Stimulated activated naive CD4-positive, alpha-beta T cell (primary cell): ENCODE data around the gene PHF8.

Experiments used
- DNase-seq, 6 experiments: peaks; one replicate each; lab custom pipeline; 2025; lab: John Stamatoyannopoulos, UW

PHF8 gene

DNA sequence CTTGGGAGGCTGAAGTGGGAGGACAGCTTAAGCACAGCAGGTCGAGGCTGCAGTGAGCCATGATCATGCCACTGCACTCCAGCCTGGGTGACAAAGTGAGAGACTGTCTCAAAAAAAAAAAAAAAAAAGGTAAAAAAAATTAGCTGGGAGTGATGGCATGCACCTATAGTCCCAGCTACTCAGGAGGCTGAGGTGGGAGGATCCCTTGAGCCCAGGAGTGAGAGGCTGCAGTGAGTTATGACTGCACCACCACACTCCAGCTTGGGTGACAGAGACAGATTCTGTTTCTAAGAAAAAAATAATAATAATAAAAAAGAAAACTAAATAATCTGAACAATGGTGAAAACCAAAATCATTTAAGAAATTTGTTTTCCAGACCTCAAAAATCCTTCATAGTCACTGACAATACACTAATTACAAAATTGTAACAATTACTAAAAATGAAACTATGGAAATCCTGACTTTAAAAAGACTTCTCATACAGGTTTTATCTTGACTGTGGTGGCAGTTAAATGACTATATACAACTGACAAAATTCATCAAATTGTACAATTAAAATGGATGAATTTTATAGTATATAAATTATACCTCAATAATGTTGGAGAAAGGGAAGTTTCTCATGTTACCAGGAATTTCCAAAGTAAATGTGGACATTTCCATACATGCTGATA lies 31.3 kb downstream of the PHF8 start:
- DNase-seq = no peak

GRCh38 chrX:54007682-54008081 lies 36.6 kb downstream of the PHF8 start:
- no peak for DNase-seq

DNA sequence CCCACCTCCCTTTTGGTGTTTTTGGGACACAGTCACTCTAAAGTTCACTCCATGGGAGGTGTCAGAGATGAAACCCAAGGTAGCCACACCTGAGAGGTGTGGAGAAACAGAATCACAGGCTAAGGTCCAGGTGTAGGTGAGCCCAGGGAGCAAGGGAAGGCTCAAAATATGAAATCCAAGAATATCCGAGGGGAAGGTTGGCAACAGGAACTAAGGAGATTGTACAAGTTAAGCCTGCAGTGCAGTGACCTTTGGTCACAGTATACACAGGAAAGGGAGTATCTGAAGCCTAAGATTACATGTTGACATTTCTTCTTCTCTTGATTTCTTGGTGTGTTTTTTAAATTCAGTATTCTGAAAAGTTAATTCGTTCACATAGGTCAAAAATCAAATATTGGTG lies 46.5 kb downstream of the PHF8 start:
- DNase-seq = no peak

DNA sequence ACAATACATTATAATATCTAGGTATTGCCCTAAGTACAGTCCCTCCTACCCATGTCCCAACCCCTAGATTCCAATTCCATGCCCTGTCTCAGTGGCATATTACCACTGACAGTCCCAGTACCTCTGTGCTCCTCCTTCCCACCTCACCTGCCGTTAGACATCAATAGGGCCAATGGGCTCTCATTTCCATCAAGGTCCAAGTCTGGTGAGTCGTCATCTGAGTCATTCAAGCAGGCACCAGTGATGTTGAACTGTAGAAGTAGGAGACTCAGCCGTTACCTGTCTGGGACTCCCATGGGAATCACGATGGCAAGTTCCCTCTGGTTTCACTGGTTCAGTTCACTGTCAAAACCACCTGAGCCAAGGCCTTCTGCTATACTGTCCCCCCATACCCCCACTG lies 51.7 kb downstream of the PHF8 start:
- DNase-seq = no peak

DNA sequence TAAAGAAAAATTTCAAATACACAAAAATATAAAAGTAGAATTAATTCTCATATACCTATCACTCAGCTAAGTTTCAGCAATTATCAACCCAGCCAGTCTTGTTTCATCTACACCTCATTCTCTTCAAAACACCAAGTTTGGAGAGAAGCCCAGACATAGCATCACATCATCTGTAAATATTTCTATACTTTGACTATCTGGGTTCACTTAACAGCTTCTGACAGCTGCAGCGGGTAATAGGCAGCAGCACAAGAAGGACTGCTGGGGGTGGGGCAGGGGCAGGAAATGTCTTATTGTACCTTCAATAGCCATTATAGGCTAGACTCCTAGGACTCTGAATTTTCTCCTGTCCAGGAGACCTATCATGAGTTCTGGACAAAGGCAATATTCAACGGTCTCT lies 54.1 kb downstream of the PHF8 start:
- no peak for DNase-seq

DNA sequence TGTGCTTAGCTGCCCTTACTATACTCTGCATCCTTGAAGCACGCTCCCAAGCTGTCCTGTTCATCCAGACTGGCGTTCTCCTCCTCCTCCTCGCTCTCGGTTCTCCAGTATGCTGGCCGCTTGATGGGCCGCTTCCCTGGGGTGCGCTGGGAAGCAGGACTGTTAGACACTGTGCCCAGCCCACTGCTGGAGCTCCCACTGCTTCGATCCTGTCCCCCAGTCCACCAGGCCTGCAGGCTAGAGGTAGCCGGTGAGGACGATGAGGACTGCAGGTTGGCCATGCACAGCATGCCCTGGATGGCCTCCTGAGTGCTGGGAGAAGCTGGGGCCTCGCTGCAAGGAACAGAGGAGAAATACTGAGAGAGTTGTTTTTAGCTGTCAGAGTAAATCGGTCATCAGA lies 59.4 kb downstream of the PHF8 start:
- DNase-seq = no peak

DNA sequence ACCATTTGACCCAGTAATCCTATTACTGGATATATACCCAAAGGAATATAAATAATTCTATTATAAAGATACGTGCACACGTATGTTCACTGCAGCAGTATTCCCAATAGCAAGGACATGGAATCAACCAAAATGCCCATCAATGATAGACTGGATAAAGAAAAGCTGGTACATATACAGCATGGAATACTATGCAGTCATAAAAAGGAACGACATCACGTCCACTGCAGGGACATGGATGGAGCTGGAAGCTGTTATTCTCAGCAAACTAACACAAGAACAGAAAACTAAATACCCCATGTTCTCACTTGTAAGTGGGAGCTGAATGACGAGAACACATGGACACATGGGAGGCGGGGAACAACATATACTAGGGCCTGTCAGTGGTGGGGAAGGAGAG lies 69.7 kb downstream of the PHF8 start:
- DNase-seq = no peak

DNA sequence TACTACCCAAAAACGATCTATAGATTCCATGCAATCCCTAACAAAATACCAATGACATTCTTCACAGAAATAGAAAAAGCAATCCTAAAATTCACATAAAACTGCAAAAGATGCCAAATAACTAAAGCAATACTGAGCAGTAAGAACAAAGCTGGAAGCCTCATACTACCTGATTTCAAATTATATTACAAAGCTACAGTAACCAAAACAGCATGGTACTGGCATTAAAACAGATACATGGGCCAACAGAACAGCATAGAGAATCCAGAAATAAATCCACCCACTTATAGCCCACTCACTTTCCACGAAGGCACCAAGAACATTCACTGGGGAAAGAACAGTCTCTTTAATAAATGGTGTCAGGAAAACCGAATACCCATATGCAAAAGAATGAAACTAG lies 74.7 kb downstream of the PHF8 start:
- no peak for DNase-seq

DNA sequence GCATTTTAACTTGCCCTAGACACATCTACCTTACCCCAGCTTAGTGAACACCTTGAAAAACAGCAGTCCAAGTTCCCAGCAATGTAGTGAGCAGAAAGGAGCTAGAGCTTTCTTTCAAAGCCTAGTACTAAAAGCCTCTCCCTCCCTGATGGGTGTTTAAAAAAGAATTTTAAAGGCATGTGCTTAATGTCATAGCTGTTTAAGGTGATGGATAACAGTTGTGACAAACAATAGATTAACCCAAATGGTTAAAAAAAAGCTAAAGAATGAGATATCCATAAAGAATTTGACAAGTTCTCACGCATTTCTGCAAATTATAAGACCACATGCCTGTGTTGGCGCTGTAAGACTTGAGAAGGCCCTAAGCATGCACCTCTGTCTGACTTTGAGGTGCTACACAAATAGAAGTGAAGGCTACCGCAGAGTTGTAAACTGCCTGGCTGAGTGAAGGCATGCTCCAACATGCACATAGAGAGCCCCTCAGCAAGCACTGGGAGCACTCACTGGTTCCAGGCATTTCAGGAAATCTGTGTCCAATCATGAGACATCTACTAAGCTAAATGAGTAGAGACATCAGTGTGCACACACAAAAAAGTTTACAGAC lies 94.0 kb downstream of the PHF8 start:
- DNase-seq = no peak

- DNase-seq = no peak
These were observed 104.1 kb downstream of the PHF8 start for GRCh38 chrX:53940180-53940579.

GRCh38 chrX:53939127-53939526 lies 105.1 kb downstream of the PHF8 start:
- no peak for DNase-seq

DNA sequence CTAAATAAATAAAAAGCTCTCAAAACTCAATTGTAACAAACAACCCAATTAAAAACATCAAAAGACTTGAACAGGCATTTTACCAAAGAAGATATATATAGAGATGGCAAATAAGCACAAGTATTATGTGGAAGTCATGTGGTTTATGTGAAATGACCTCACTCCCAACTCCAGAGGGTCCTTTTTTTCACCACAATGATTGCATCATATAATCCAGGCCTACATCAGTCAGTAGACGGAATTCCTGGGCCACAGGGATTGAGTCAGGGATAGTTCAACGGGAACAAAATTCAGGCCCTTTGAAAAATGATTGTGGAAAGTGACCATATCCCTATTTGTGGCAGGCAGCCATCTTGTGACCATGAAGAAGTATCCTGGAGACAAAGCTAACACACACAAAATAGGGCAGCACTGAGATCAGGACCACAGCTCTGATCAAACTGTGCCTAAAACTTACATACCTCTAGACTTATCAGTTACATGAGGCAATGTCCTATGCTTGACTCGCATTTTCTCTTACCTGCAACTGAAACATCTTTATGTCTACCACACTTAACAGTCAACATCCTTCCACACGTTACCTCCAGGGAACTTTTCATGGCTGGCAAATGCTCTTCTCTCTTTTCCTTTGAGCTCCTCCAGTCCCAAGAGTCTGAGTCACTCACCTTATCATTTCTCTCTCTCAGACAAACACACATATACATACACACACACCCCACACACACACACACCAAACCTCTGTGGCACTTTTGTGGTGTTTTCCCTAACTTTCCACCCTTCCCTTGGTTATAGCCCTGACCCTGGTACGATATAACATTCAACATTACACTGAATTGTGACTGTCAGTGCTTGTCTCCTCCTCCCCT lies 113.5 kb downstream of the PHF8 start:
- DNase-seq = no peak

GRCh38 chrX:53926030-53926429 lies 118.2 kb downstream of the PHF8 start:
- DNase-seq = no peak

GRCh38 chrX:53918702-53919101 lies 125.6 kb downstream of the PHF8 start:
- DNase-seq = no peak

GRCh38 chrX:53900623-53901022 lies 143.7 kb downstream of the PHF8 start:
- DNase-seq = no peak

- no peak for DNase-seq
These were observed 149.0 kb downstream of the PHF8 start for GRCh38 chrX:53895270-53895669.
